Fibroblast of lung (primary cell): Measurements from ENCODE around the gene USP37. TPM values are rescaled to one million over a fixed set of nuclear protein-coding genes. Genes with fewer than 3 reads are reported as not detected.

ENCODE experiments used
- DNase-seq, 2 donors: peaks; one replicate each; pipeline versions ENCODE4 v3.0.0 to v3.0.0-alpha.2; 2010; ENCODE audit warnings: low read depth in 2 of 2
- H2AFZ ChIP-seq: 2 replicates; pipeline ENCODE4 v1.5.1; 2012; ENCODE audit warnings: low read length, control low read depth, inconsistent platforms
- H3K27ac ChIP-seq: 2 replicates; pipeline ENCODE4 v1.5.1; 2011; ENCODE audit warnings: low read length, control low read depth; ENCODE audit not compliant: insufficient read depth
- H3K27me3 ChIP-seq: 2 replicates; pipeline ENCODE4 v1.5.1; 2011; ENCODE audit warnings: mild to moderate bottlenecking, low read length; ENCODE audit not compliant: control insufficient read depth, insufficient read depth
- H3K36me3 ChIP-seq: 2 replicates; pipeline ENCODE4 v1.5.1; 2011; ENCODE audit warnings: low read length; ENCODE audit not compliant: control insufficient read depth, insufficient read depth
- H3K4me1 ChIP-seq: 2 replicates; pipeline ENCODE4 v1.5.1; 2011; ENCODE audit warnings: low read length; ENCODE audit not compliant: control insufficient read depth, insufficient read depth; ENCODE audit errors: extremely low read depth
- H3K4me2 ChIP-seq: 2 replicates; pipeline ENCODE4 v1.5.1; 2011; ENCODE audit warnings: low read length, control low read depth; ENCODE audit not compliant: insufficient read depth; ENCODE audit errors: extremely low read depth
- H3K4me3 ChIP-seq, 4 experiments: fragments of 200-600 bp in 1 of 4; sonication (generic) in 1 of 4; replicated peaks in 1 of 4; 2 replicates each; pipeline ENCODE4 v1.5.1; 2011 to 2016; ENCODE audit warnings: low read length in 4 of 4, low read depth in 3 of 4, mild to moderate bottlenecking in 3 of 4, control low read depth in 2 of 4, inconsistent platforms in 1 of 4, mixed read lengths in 1 of 4; ENCODE audit not compliant: insufficient read depth in 1 of 4; ENCODE audit errors: control extremely low read depth in 1 of 4
- H3K79me2 ChIP-seq: 2 replicates; pipeline ENCODE4 v1.5.1; 2012; ENCODE audit warnings: mild to moderate bottlenecking, low read length, inconsistent platforms; ENCODE audit not compliant: control insufficient read depth, insufficient read depth
- H3K9ac ChIP-seq: 2 replicates; pipeline ENCODE4 v1.5.1; 2011; ENCODE audit warnings: mild to moderate bottlenecking, low read length, control low read depth; ENCODE audit not compliant: insufficient read depth
- H3K9me3 ChIP-seq: 2 replicates; pipeline ENCODE4 v1.5.1; 2012; ENCODE audit warnings: low read depth, low read length; ENCODE audit not compliant: control insufficient read depth, insufficient read depth
- H4K20me1 ChIP-seq: 2 replicates; pipeline ENCODE4 v1.5.1; 2011; ENCODE audit warnings: low read length; ENCODE audit not compliant: control insufficient read depth, insufficient read depth; ENCODE audit errors: extremely low read depth
- EZH2 ChIP-seq: IDR thresholded peaks from 2 replicates; pipeline ENCODE4 v1.5.1; 2012; ENCODE audit warnings: low read length, control low read depth, mild to moderate bottlenecking; ENCODE audit errors: missing control alignments
- polyA plus RNA-seq, 2 donors: library from polyadenylated mRNA; depleted of rRNA in 1 of 2; stranded (reverse) in 1 of 2; unstranded in 1 of 2; fragments of >200 nt; gene quantifications; 2 replicates each; pipeline ENCODE4 v1.2.1, GENCODE V29; 2011 to 2012; ENCODE audit warnings: missing spikeins in 1 of 2
- total RNA-seq: library from RNA; depleted of rRNA; stranded (reverse); fragments of >200 nt; gene quantifications from 2 replicates; pipeline ENCODE4 v1.2.1, GENCODE V29; 2014
- TF ChIP-seq, protein P1 (sequence below), 2 donors: IDR thresholded peaks in 1 of 2; conservative IDR thresholded peaks in 1 of 2; 1 replicate in 1 of 2; 2 replicates in 1 of 2; pipeline ENCODE4 v1.5.1; 2011 to 2012; ENCODE audit warnings: low read length in 2 of 2, control low read depth in 1 of 2, inconsistent platforms in 1 of 2, low read depth in 1 of 2, mild to moderate bottlenecking in 1 of 2

The USP37 gene
- total and polyA plus RNA-seq, 2 donors (not counting 1 experiment from before 2014, with no cell fraction given), result 4.6 to 8.3 TPM

DNA sequence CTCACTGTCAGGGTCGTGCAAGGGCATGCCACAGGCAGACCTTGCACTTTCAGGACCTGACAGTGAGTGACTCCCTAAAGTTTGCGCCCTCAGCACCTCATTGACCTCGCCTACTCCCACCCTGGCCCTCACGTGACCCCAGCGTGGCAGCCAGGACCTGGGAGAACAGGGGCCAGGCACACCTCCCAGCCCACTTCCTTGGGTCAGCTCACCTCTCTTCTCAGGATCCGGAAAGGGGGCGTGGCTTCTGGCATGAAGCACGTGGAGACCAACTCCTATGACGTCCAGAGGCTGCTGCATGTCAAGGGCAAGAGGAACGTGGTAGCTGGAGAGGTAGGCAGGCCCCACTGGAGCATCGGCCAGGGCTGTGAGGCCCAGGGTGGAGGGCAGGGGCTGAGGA is 140.4 kb downstream of the USP37 start:
- H3K79me2 ChIP-seq, result no peaks in the 10 kb centered on the region

DNA sequence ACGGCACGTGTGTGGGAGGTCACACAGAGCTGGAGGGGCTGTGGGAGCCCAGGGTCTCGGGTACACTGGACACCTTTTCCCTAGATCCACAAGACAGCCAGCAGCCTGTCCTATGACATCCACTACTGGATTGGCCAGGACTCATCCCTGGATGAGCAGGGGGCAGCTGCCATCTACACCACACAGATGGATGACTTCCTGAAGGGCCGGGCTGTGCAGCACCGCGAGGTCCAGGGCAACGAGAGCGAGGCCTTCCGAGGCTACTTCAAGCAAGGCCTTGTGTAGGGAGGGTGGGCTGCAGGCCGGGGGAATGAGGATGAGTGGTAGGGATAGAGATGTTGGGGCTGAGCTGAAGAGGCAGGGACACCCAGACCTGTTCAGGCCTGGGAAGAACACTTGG is 142.6 kb downstream of the USP37 start:
- Histone ChIP-seq H3K27ac (no peak overlapping the region), H3K4me1 (no peaks in the 10 kb centered on the region), H3K79me2 (no peaks in the 10 kb centered on the region), H3K4me2 (no peak overlapping the region), H3K9ac (no peak overlapping the region), H4K20me1 (no peaks in the 10 kb centered on the region), H3K36me3 (no peaks in the 10 kb centered on the region), H2AFZ (no peak overlapping the region), H3K4me3 (no peak overlapping the region), H3K27me3 (no peaks in the 10 kb centered on the region), H3K9me3 (no peaks in the 10 kb centered on the region)
- no peak for TF ChIP-seq EZH2
- TF ChIP-seq, protein P1, sequence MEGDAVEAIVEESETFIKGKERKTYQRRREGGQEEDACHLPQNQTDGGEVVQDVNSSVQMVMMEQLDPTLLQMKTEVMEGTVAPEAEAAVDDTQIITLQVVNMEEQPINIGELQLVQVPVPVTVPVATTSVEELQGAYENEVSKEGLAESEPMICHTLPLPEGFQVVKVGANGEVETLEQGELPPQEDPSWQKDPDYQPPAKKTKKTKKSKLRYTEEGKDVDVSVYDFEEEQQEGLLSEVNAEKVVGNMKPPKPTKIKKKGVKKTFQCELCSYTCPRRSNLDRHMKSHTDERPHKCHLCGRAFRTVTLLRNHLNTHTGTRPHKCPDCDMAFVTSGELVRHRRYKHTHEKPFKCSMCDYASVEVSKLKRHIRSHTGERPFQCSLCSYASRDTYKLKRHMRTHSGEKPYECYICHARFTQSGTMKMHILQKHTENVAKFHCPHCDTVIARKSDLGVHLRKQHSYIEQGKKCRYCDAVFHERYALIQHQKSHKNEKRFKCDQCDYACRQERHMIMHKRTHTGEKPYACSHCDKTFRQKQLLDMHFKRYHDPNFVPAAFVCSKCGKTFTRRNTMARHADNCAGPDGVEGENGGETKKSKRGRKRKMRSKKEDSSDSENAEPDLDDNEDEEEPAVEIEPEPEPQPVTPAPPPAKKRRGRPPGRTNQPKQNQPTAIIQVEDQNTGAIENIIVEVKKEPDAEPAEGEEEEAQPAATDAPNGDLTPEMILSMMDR (conservative IDR thresholded peaks at IDR 0.05 in 1 of 2, IDR thresholded peaks at IDR 0.05 in 1 of 2; ENCODE audit: low read depth in 1 of 2, low read length in 2 of 2), result no peak
- DNase-seq, result no peak

More for the DNA sequence above, 140.4 kb downstream of the USP37 start:
- no peaks in the 10 kb centered on the region for H3K9me3 ChIP-seq
- no peaks in the 10 kb centered on the region for H4K20me1 ChIP-seq
- H3K36me3 ChIP-seq, result no peaks in the 10 kb centered on the region
- no peak overlapping the region for H3K27ac ChIP-seq
- H3K27me3 ChIP-seq, result peaks cover 8% of the 10 kb centered on the region
- TF ChIP-seq, protein P1 (conservative IDR thresholded peaks at IDR 0.05 in 1 of 2, IDR thresholded peaks at IDR 0.05 in 1 of 2; ENCODE audit: low read depth in 1 of 2, low read length in 2 of 2), result no peak
- no peak for TF ChIP-seq EZH2
- no peak overlapping the region for H2AFZ ChIP-seq
- H3K4me2 ChIP-seq, result no peak overlapping the region
- no peak for DNase-seq
- no peak overlapping the region for H3K9ac ChIP-seq
- H3K4me1 ChIP-seq, result no peaks in the 10 kb centered on the region
- no peak overlapping the region for H3K4me3 ChIP-seq

DNA sequence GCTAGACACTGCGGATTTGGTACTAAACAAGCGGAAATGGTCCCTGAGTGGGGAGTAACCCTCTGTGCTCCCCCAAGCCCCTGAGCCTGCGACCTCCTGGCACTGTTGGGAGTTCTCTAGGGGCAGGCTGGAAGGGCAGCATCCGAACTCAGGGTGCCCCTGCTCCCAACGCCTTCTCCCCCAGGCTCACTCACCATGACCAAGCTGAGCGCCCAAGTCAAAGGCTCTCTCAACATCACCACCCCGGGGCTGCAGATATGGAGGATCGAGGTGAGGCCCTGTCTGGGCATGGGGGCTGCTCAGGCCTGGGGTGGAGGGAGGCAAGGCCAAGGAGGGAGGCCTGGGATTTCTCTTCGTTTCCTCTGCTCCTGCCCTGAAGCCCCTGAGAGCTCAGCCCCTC is 144.6 kb downstream of the USP37 start:
- no peak overlapping the region for H3K9ac ChIP-seq
- no peak for DNase-seq
- H3K27ac ChIP-seq, result no peak overlapping the region

More for the DNA sequence above, 144.6 kb downstream of the USP37 start:
- H3K27me3 ChIP-seq, result peaks cover 5% of the 10 kb centered on the region
- H2AFZ ChIP-seq, result no peak overlapping the region
- H4K20me1 ChIP-seq, result no peaks in the 10 kb centered on the region
- TF ChIP-seq EZH2, result no peak
- TF ChIP-seq, protein P1 (conservative IDR thresholded peaks at IDR 0.05 in 1 of 2, IDR thresholded peaks at IDR 0.05 in 1 of 2; ENCODE audit: low read depth in 1 of 2, low read length in 2 of 2), result no peak
- no peaks in the 10 kb centered on the region for H3K9me3 ChIP-seq
- no peaks in the 10 kb centered on the region for H3K36me3 ChIP-seq
- no peak overlapping the region for H3K4me2 ChIP-seq
- H3K4me1 ChIP-seq, result no peaks in the 10 kb centered on the region
- no peaks in the 10 kb centered on the region for H3K79me2 ChIP-seq
- no peak overlapping the region for H3K4me3 ChIP-seq
